ENCODE results near the gene HSH2D.

Gene HSH2D

DNA sequence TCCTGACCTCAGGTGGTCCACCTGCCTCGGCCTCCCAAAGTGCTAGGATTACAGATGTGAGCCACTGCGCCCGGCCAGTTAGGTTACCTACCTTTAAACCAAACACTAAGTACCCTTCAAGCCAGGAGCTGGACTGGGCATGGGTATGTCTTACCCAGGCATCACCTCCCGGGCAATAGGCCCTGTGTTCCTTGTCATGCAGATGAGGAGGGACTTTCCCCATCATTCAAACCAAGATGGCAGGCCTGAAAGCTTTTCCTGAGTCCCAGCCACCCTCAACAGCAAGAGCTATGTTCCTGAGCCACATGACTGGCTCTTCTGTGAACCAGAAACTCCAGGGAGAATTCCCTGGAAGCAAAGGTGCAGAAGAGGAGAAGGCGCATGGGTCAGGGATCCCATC, 22.3 kb upstream of the HSH2D start:
- DNase-seq = no peak

DNA sequence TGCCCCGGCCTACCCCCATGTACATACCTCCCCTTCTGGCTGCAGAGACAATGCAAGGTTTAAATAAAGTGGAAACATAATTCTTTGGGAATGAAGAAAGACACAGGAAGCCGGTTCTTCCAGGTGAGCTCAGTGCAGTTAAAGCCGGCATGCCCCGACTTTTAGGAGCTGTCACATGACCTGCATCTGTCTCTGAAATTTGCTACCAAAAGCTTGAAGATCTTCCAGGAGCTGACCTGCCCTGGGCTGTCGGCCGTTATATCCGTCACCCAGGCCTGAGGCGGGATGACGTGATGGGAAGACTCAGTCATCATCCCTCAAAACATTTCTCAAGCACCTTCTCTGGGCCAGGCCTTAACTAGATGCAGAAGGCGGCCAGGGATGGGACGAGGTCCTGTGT, 21.5 kb upstream of the HSH2D start:
- DNase-seq = no peak

- DNase-seq = no peak
These were observed 18.5 kb upstream of the HSH2D start for GRCh38 chr19:16124953-16125352.

GRCh38 chr19:16125737-16126495, 17.6 kb upstream of the HSH2D start:
- DNase-seq = no peak

DNA sequence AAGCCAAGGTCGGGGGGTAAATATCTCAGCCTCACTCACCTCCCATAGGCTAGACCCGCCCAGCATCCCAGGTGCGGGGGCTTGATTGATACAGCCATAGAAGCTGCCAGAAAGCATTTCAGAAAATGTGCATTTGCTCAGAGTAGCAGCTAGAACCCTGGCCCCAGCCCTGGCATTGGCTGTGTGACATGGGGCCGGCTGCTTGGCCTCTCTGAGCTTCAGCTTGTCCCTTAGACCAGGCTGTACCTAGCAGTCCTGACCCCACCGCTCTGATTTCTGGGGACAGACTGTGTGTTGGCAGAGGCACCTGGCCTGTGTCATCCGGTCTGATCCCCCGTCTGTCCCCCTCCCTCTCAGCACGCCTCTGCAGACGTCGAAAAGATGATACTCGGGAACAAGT, 16.4 kb upstream of the HSH2D start:
- no peak for DNase-seq

DNA sequence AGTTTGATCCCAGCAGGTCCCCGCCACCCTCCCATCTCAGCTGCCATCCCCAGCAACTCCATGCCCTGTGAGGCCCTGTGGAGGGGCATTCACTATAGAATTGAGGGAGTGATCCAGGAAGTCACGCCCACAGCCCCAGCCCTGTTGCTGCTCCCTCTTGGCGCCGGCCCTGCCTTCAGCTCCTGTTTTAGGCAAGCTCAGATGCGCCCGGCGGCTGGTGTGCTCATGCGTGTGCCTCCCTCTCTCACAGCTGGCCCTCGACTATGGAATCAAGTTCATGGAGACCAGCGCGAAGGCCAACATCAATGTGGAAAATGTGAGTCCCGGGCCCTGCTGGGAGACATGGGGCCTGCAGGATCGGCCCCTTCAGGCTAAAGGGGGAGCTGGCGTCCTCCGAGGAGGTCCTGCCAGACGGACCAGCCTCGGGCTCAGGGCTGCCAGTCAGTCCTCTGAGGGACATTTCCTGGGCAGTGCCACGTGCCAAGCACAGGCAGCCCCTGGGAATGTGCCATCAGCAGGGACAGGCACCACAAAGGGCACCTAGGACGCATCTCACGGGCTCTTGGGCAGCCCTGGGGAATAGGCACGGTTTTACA, 15.6 kb upstream of the HSH2D start:
- no peak for DNase-seq

DNA sequence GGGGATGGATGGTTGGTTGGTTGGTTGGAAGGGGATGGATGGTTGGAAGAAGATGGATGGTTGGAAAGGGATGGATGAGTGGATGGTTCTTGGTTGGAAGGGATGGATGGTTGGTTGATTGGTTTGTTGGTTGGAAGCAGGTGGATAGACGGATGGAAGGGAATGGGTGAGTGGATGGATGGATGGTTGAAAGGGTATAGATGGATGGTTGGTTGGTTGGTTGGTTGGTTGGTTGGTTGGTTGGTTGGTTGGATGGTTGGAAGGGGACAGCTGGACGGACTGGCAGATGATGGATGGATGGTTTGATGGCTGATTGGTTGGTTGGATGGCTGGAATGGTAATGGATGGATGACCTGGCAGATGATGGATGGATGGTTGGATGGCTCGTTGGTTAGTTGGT, 11.8 kb upstream of the HSH2D start:
- no peak for DNase-seq

DNA sequence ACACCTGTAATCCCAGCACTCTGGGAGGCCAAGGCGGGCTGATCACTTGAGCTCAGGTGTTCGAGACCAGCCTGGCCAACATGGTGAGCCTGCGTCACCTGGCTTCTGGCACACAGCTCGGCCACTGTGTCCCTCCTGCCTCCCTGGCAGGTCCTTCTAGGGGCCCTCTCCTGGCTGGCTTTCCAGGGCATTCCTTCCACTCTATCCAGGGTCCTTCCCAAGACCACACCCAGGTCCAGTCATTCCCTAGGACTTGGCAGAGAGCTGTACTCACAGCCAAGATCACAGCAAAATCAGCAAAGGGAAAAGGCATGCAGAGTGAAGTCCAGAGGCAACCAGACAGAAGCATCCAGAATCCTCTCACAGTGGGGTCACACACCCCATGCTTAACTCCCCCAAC, 9.7 kb upstream of the HSH2D start:
- DNase-seq = no peak

DNA sequence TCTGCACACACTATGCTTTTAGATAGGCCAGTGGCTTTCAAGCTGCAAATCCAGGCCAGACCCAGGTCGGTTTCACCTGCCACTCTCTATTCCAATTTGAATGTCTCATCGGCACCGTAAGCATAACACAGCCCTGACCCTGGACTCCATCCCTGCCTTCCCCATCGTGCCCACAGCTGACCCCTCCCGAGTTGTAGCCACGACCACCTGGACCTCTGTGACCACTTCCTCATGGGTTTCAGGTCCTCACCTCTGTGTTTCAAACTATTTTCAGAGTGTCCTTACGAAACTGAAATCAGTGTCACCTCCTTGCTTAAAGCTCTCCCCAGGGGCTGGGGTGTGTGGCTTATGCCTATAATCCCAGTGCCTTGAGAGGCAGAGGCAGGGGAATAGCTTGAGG, 9.0 kb upstream of the HSH2D start:
- no peak for DNase-seq

GRCh38 chr19:16135430-16136127, 7.9 kb upstream of the HSH2D start:
- DNase-seq = no peak

DNA sequence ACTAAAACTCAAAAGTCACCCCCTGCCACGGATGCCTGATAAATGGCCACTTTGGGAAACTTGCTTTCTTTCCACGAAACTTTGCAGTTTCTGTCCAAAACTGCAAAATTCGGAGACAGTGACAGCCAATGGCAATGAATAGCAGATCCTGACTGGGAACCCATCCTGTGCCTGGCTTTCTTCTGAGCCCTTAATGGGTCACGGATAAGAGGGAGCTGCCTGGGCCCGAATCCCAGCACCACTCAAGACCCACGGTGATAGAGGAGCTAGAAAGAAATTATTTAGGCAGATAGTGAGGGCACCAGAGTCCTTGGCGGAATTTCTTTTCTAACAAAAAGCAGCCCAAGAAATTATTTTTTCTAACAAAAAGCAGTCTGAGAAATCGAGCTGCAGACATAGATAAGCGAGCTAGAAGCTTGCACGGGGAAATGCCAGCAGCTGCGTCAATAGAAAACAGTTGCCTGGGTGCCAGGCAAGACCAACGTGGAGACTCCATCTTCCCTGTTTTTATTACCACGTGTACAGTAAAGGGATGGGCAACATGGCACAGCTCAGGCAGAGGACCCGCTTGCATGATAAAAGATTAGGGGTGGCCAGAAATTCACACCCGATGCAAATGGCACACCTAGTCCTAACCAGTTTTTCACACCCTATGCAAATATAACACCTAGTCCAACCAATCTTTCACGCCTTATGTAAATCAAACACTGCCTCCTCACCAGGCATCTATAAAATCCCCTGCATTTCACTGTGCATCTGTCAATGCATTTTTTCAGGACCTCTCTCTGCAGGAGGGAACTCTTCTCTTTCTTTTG, 7.1 kb upstream of the HSH2D start:
- no peak for DNase-seq

- DNase-seq = no peak
These were observed 3.7 kb upstream of the HSH2D start for GRCh38 chr19:16139752-16140151.

GRCh38 chr19:16141043-16141442, 2.4 kb upstream of the HSH2D start:
- DNase-seq = no peak

DNA sequence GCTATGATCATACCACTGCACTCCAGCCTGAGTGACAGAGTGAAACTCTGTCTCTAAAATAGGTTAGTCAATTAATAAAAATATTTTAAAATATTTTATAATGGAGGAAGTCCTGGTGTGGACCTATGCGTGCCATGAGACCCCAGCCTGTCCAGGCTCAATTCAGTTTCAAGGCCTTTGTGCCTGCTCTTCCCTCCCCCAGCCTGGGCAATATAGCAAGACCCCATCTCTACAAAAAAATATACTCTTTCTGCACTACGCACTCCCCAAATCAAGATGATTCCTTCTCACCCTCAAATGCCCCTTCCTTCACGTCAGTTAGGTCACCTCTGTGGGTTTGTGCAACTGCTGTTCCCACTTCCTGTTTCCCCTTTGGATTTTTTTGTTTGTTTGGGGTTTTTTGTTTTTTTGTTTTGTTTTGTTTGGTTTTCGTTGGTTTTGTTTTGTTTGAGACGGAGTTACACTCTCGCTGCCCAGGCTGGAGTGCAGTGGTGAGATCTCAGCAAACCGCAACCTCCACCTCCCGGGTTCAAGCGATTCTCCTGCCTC, 1.4 kb upstream of the HSH2D start:
- no peak for DNase-seq

GRCh38 chr19:16144216-16144581, 714 bp downstream of the HSH2D start:
- DNase-seq = no peak

- no peak for DNase-seq
These were observed 2.6 kb downstream of the HSH2D start for GRCh38 chr19:16146112-16146511.

GRCh38 chr19:16148443-16149229, 5.2 kb downstream of the HSH2D start:
- DNase-seq = no peak

DNA sequence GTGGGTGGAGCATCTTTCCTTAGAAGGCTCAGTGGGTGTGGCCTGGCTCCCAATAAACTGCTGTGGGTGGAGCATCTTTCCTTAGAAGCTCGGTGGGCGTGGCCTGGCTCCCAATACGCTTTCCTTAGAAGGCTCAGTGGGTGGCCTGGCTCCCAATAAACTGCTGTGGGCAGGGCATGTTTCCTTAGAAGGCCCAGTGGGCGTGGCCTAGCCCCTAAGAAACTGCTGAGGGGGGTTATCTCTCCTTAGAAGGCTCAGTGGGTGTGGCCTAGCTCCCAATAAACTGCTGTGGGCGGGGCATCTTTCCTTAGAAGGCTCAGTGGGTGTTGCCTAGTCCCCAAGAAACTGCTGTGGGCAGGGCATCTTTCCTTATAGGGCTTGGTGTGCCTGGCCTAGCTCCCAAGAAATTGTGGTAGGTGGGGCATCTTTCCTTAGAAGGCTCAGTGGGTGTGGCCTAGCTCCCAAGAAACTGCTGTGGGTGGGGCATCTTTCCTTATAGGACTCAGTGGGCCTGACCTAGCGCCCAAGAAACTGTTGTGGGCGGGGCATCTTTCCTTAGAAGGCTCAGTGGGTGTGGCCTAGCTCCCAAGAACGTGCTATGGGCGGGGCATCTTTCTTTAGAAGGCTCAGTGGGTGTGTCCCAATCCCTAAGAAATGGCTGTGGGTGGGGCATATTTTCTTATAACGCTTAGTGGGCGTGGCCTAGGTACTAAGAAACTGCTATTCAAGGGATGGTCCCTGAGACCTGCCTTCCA, 10.3 kb downstream of the HSH2D start:
- DNase-seq = no peak

- no peak for DNase-seq
These were observed 11.1 kb downstream of the HSH2D start for GRCh38 chr19:16154557-16154956.

GRCh38 chr19:16155128-16155527, 11.6 kb downstream of the HSH2D start:
- DNase-seq = no peak

DNA sequence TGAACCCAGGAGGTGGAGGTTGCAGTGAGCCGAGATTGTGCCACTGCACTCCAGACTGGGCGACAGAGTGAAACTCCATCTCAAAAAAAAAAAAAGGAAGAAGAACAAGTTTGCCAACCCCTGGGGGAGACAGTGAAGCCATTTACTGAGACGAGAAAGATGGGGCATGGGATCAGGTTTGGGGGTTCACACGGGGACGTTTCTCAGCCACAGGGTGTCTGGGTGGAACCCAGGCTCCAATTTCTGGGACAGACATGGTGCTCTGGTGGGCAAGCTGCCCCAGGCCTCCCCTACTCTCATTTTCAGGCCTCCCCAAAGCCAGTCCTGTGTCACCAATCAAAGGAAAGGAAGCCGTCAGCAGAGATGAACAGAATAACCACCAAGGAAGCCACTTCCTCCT, 13.4 kb downstream of the HSH2D start:
- no peak for DNase-seq

- no peak for DNase-seq
These were observed 14.1 kb downstream of the HSH2D start for GRCh38 chr19:16157601-16158000.
